ENCODE measurements around the gene ACADM.
"Not testable (repeated sequence)": the region's sequence is repeated elsewhere in the genome, so short reads cannot be mapped to it uniquely, and the experiment has no call there.

The ACADM gene

GRCh38 chr1:75796376-75797272 is 72.1 kb downstream of the ACADM start, which contains the start of gene MSH4:
MSH4 (plus strand) TSS chr1:75796882; CDS start chr1:75796986, 104 bp downstream.
- DNase-seq: no peak

- no peak for DNase-seq
These were observed 72.7 kb downstream of the ACADM start for GRCh38 chr1:75797273-75797588.

- no peak for DNase-seq
These were observed 73.2 kb downstream of the ACADM start for GRCh38 chr1:75797606-75798216.

GRCh38 chr1:75801480-75801879 is 77.0 kb downstream of the ACADM start:
- not testable (repeated sequence) for DNase-seq

GRCh38 chr1:75808921-75809320 is 84.4 kb downstream of the ACADM start:
- DNase-seq: no peak

GRCh38 chr1:75810113-75810512 is 85.6 kb downstream of the ACADM start:
- not testable (repeated sequence) for DNase-seq

GRCh38 chr1:75811211-75811981 is 86.9 kb downstream of the ACADM start:
- DNase-seq: no peak

GRCh38 chr1:75812065-75812464 is 87.6 kb downstream of the ACADM start:
- DNase-seq: no peak

All from effector CD8-positive, alpha-beta T cell (primary cell).